A549 treated with CpdA at 1 μM for 4 hours (cell line): ENCODE measurements around the gene C11orf54. TPM values are rescaled to one million over a fixed set of nuclear protein-coding genes. Genes with fewer than 3 reads are reported as not detected.

Source experiments
- total RNA-seq: library from RNA; stranded (reverse); fragments of 200-300 nt; extraction: Qiagen RNA extraction; gene quantifications from 5 replicates; pipeline ENCODE4 v1.2.3, GENCODE V29; 2022; ENCODE audit warnings: low read depth

C11orf54 gene
- total RNA-seq, result 11.5 to 13.1 TPM (median 12.0 TPM) in 5 replicates

GRCh38 chr11:93741094-93741881 lies at the start of gene C11orf54, which contains the start of gene TAF1D:
C11orf54 (plus strand) TSS chr11:93741672; CDS start chr11:93747394, 5,722 bp downstream.
TAF1D (minus strand) TSS chr11:93741495; CDS start chr11:93739304, 2,191 bp downstream.

GRCh38 chr11:93784145-93784934 lies 42.9 kb downstream of the C11orf54 start, which contains the start of gene MED17:
MED17 (plus strand) TSS chr11:93784282; CDS start chr11:93784514, 232 bp downstream.

Other genes with a start within 250 kb of the C11orf54 start
- 7.7 to 20.2 TPM (median 17.9 TPM) in 5 replicates for gene SMCO4, start 198.3 kb upstream of the C11orf54 start, total RNA-seq
- gene CEP295, start 80.0 kb upstream of the C11orf54 start, total RNA-seq, result 5.2 to 10.5 TPM (median 6.1 TPM) in 5 replicates
- 89.3 to 98.7 TPM (median 93.1 TPM) in 5 replicates for gene TAF1D, start 177 bp upstream of the C11orf54 start, total RNA-seq
- 19.8 to 23.1 TPM (median 21.7 TPM) in 5 replicates for gene MED17, start 42.6 kb downstream of the C11orf54 start, total RNA-seq
- 0.01 TPM in 1 of 5 replicates, not detected in the others for gene VSTM5, start 108.9 kb downstream of the C11orf54 start, total RNA-seq